KMS-11 (cell line): ENCODE results near the gene DOC2A.

Source experiments
- H2AFZ ChIP-seq: fragments of 200-600 bp; sonication (generic); 2 replicates; pipeline ENCODE4 v1.6.1; 2016; ENCODE audit warnings: antibody characterized with exemption, mixed run types, low read depth
- H3K27ac ChIP-seq: fragments of 200-600 bp; sonication (generic); 2 replicates; pipeline ENCODE4 v1.6.1; 2016; ENCODE audit warnings: mild to moderate bottlenecking, mixed run types
- H3K27me3 ChIP-seq: fragments of 200-600 bp; sonication (generic); 2 replicates; pipeline ENCODE4 v1.6.1; 2017; ENCODE audit warnings: mild to moderate bottlenecking, low read depth, mixed run types, moderate library complexity; ENCODE audit not compliant: insufficient read depth
- H3K36me3 ChIP-seq: fragments of 200-600 bp; sonication (generic); 2 replicates; pipeline ENCODE4 v1.6.1; 2017; ENCODE audit warnings: mild to moderate bottlenecking, mixed run types; ENCODE audit not compliant: insufficient read depth
- H3K4me1 ChIP-seq: fragments of 200-600 bp; sonication (generic); 2 replicates; pipeline ENCODE4 v1.6.1; 2016; ENCODE audit warnings: mild to moderate bottlenecking, low read depth, mixed run types; ENCODE audit not compliant: poor library complexity, severe bottlenecking
- H3K4me2 ChIP-seq: fragments of 200-600 bp; sonication (generic); 2 replicates; pipeline ENCODE4 v1.7.0; 2016; ENCODE audit warnings: mild to moderate bottlenecking, mixed run types
- H3K4me3 ChIP-seq: fragments of 200-600 bp; sonication (generic); IDR thresholded peaks from 2 replicates; pipeline ENCODE4 v1.6.1; 2017; ENCODE audit warnings: low read depth, low read length, mixed read lengths; ENCODE audit not compliant: insufficient read depth
- H3K79me2 ChIP-seq: fragments of 200-600 bp; sonication (generic); 2 replicates; pipeline ENCODE4 v1.6.1; 2016; ENCODE audit warnings: low read depth, mixed run types; ENCODE audit not compliant: insufficient read depth
- H3K9ac ChIP-seq: fragments of 200-600 bp; sonication (generic); 2 replicates; pipeline ENCODE4 v1.6.1; 2016; ENCODE audit warnings: mild to moderate bottlenecking, mixed run types
- H4K20me1 ChIP-seq: fragments of 200-600 bp; sonication (generic); 2 replicates; pipeline ENCODE4 v1.6.1; 2016; ENCODE audit warnings: mild to moderate bottlenecking, mixed run types; ENCODE audit not compliant: insufficient read depth
- CTCF ChIP-seq: fragments of 200-600 bp; sonication (generic); conservative IDR thresholded peaks from 2 replicates; pipeline ENCODE4 v1.6.1; 2017; ENCODE audit warnings: low read depth, mild to moderate bottlenecking, antibody characterized with exemption, low read length, moderate library complexity, mixed read lengths

The DOC2A gene

GRCh38 chr16:29983420-29984136 is 27.2 kb downstream of the DOC2A start:
- Histone ChIP-seq H3K27me3 (no peaks in the 10 kb centered on the region), H4K20me1 (no peaks in the 10 kb centered on the region), H3K4me3 (no peak overlapping the region), H3K36me3 (no peaks in the 10 kb centered on the region; the same call in 1 of the 2 replicates), H3K27ac (no peak overlapping the region), H3K9ac (no peak overlapping the region), H2AFZ (no peak overlapping the region), H3K4me2 (no peak overlapping the region), H3K79me2 (no peaks in the 10 kb centered on the region), H3K4me1 (no peaks in the 10 kb centered on the region)
- no peak for TF ChIP-seq CTCF

- no peaks in the 10 kb centered on the region; the same call in 1 of the 2 replicates for H3K36me3 ChIP-seq
- no peaks in the 10 kb centered on the region for H3K4me1 ChIP-seq
- H3K79me2 ChIP-seq: no peaks in the 10 kb centered on the region
- H3K9ac ChIP-seq: no peak overlapping the region
- no peak overlapping the region for H3K4me2 ChIP-seq
- no peak for TF ChIP-seq CTCF
- H3K27ac ChIP-seq: no peak overlapping the region
- no peaks in the 10 kb centered on the region for H4K20me1 ChIP-seq
- H3K4me3 ChIP-seq: no peak overlapping the region
- H2AFZ ChIP-seq: no peak overlapping the region
- no peaks in the 10 kb centered on the region for H3K27me3 ChIP-seq
Measured at GRCh38 chr16:29982560-29983419, 28.0 kb downstream of the DOC2A start.

- Histone ChIP-seq H4K20me1 (no peaks in the 10 kb centered on the region), H3K4me2 (no peak overlapping the region), H3K4me1 (peaks cover 18% of the 10 kb centered on the region), H3K9ac (no peak overlapping the region), H3K79me2 (peaks cover 25% of the 10 kb centered on the region), H3K27me3 (no peaks in the 10 kb centered on the region), H3K4me3 (no peak overlapping the region), H3K27ac (no peak overlapping the region), H3K36me3 (no peaks in the 10 kb centered on the region; the same call in 1 of the 2 replicates), H2AFZ (no peak overlapping the region)
- no peak for TF ChIP-seq CTCF
Measured at GRCh38 chr16:29978564-29979270, 32.1 kb downstream of the DOC2A start.

GRCh38 chr16:29978081-29978480 is 32.7 kb downstream of the DOC2A start:
- H3K9ac ChIP-seq: no peak overlapping the region
- H3K4me1 ChIP-seq: peaks cover 20% of the 10 kb centered on the region
- no peak overlapping the region for H3K4me2 ChIP-seq
- H3K27me3 ChIP-seq: no peaks in the 10 kb centered on the region
- H4K20me1 ChIP-seq: no peaks in the 10 kb centered on the region
- TF ChIP-seq CTCF: no peak
- H3K4me3 ChIP-seq: no peak overlapping the region
- H3K36me3 ChIP-seq: no peaks in the 10 kb centered on the region; the same call in 1 of the 2 replicates
- H3K79me2 ChIP-seq: peaks cover 25% of the 10 kb centered on the region
- H2AFZ ChIP-seq: no peak overlapping the region
- H3K27ac ChIP-seq: no peak overlapping the region
